PC-3 (cell line): Measurements from ENCODE around the gene BTN1A1. TPM values are rescaled to one million over a fixed set of nuclear protein-coding genes. Genes with fewer than 3 reads are reported as not detected.

Source experiments
- ATAC-seq: fragments of 200-7000 bp; cut with Tn5 transposase; 2 replicates; pipeline ENCODE4 v1.9.1; 2020; ENCODE audit warnings: mild to moderate bottlenecking, moderate library complexity
- BruUV-seq: library from RNA; stranded (reverse); fragments of 400-500 nt; replicated peaks from 2 replicates; lab custom pipeline; 2021; lab: Mats Ljungman, UMichigan
- CTCF ChIA-PET: fragments of 300-600 bp; sonication (Branson Sonifier 250); formaldehyde crosslinking; loops from one replicate; lab custom pipeline; 2022; ENCODE audit warnings: antibody characterized with exemption; lab: Charles Lee
- POLR2A ChIA-PET: fragments of 300-600 bp; sonication (Branson Sonifier 250); formaldehyde crosslinking; loops from one replicate; lab custom pipeline; 2022; ENCODE audit warnings: antibody characterized with exemption; ENCODE audit not compliant: unreplicated experiment; lab: Charles Lee
- DNase-seq: peaks from one replicate; pipeline ENCODE4 v3.0.0-alpha.2; 2015
- H2AFZ ChIP-seq: fragments of 300-600 bp; sonication (generic); 2 replicates; pipeline ENCODE4 v1.6.0; 2016; ENCODE audit warnings: antibody characterized with exemption, low read length
- H3F3A ChIP-seq: fragments of 300-600 bp; sonication (generic); one replicate; pipeline ENCODE4 v1.6.0; 2017; ENCODE audit warnings: antibody characterized with exemption, low read length, control low read depth, mild to moderate bottlenecking; ENCODE audit not compliant: unreplicated experiment
- H3K27ac ChIP-seq: fragments of 300-600 bp; sonication (generic); 2 replicates; pipeline ENCODE4 v1.5.1; 2016; ENCODE audit warnings: mild to moderate bottlenecking, low read length
- H3K27me3 ChIP-seq: fragments of 300-600 bp; sonication (generic); 2 replicates; pipeline ENCODE4 v1.6.1; 2016; ENCODE audit warnings: low read length, mixed read lengths
- H3K36me3 ChIP-seq: fragments of 300-600 bp; sonication (generic); 2 replicates; pipeline ENCODE4 v1.6.1; 2016; ENCODE audit warnings: low read depth, mixed run types, low read length, mixed read lengths
- H3K4me1 ChIP-seq: fragments of 300-600 bp; sonication (generic); 2 replicates; pipeline ENCODE4 v1.5.1; 2016; ENCODE audit warnings: low read length; ENCODE audit not compliant: insufficient read depth
- H3K4me2 ChIP-seq: fragments of 300-600 bp; sonication (generic); 2 replicates; pipeline ENCODE4 v1.6.0; 2016; ENCODE audit warnings: low read length
- H3K4me3 ChIP-seq: fragments of 300-600 bp; sonication (generic); 2 replicates; pipeline ENCODE4 v1.5.1; 2016; ENCODE audit warnings: mild to moderate bottlenecking, low read length, mixed read lengths
- H3K79me2 ChIP-seq: fragments of 300-600 bp; sonication (generic); 2 replicates; pipeline ENCODE4 v1.6.1; 2017; ENCODE audit warnings: low read length, mixed read lengths
- H3K9ac ChIP-seq: fragments of 300-600 bp; sonication (generic); 2 replicates; pipeline ENCODE4 v1.6.0; 2016; ENCODE audit warnings: mild to moderate bottlenecking, low read length
- H3K9me2 ChIP-seq: fragments of 300-600 bp; sonication (generic); replicated peaks from 2 replicates; pipeline ENCODE4 v1.6.1; 2016; ENCODE audit warnings: mixed run types, low read length, mixed read lengths
- H3K9me3 ChIP-seq: fragments of 300-600 bp; sonication (generic); 2 replicates; pipeline ENCODE4 v1.6.1; 2016; ENCODE audit warnings: low read length, mixed read lengths
- H4K20me1 ChIP-seq: fragments of 300-600 bp; sonication (generic); 2 replicates; pipeline ENCODE4 v1.6.1; 2016; ENCODE audit warnings: low read length, mixed read lengths
- EZH2 ChIP-seq: fragments of 300-600 bp; sonication (generic); IDR thresholded peaks from one replicate; pipeline ENCODE4 v1.6.1; 2017; ENCODE audit warnings: antibody characterized with exemption, mild to moderate bottlenecking, low read length; ENCODE audit not compliant: unreplicated experiment
- EZH2phosphoT487 ChIP-seq: fragments of 300-600 bp; sonication (generic); IDR thresholded peaks from 2 replicates; pipeline ENCODE4 v1.6.1; 2018; ENCODE audit warnings: mild to moderate bottlenecking, antibody characterized with exemption, low read length, borderline replicate concordance
- intact Hi-C: fragments of 100-400 bp; cut with micrococcal nuclease; formaldehyde crosslinking; loops from 2 replicates; pipeline ENCODE4 v1.9.0; 2023
- total RNA-seq: library from RNA; depleted of rRNA; stranded (reverse); fragments of >200 nt; gene quantifications from 2 replicates; pipeline ENCODE4 v1.2.3, GENCODE V29; 2014
- TF ChIP-seq, protein P1 (sequence below): fragments of 300-600 bp; sonication (generic); conservative IDR thresholded peaks from 2 replicates; pipeline ENCODE4 v1.5.1; 2017; ENCODE audit warnings: antibody characterized with exemption, low read depth, mild to moderate bottlenecking, low read length

Gene BTN1A1
- total RNA-seq, 1 experiment from 2014 or later = not detected

DNA sequence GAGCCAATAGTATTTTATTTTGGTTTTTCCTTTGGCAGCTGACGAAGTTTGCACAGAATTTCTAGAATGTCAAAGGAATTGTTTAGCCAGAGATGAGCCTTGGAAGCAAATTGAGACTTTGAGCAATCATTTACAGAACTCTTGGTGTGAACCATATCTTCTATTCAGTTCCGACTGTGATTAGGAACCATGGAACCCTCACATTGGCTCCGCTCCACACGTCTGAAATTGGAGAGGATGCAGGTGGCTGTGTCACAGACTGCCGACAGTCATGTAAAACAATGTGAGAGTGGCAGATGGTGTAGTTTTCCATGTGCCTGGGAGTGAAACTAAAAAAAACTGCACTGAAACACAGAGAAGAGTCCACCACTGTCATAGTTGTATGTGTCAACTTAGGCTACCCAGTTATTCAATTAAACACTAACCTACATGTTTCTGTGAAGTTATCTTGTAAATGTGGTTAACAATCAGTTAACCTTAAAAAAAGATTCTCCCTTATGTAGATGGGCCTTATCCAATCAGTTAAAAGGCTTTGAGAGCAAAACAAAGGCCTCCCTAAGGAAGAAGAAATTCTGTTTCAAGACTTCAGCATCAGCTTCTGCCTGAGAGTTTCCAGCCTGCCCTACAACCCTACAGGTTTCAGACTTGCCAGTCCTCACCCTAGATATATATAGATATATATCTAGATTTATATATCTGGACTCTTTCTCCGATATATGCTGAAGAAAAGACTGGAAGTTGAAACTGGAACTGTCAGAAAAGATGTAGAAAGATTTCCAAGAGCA lies 34.8 kb downstream of the BTN1A1 start:
- Histone ChIP-seq H3K27me3 (no peaks in the 10 kb centered on the region), H3K4me2 (peak overlapping the region; percentile 86), H3F3A (peaks cover 4% of the 10 kb centered on the region), H3K36me3 (no peaks in the 10 kb centered on the region), H3K27ac (no peak overlapping the region), H3K9ac (no peak overlapping the region), H3K4me1 (peaks cover 18% of the 10 kb centered on the region), H4K20me1 (no peaks in the 10 kb centered on the region), H3K9me3 (no peaks in the 10 kb centered on the region), H3K79me2 (peaks cover 15% of the 10 kb centered on the region), H3K4me3 (peak overlapping the region; percentile 84; the same call in 1 of the 2 replicates), H2AFZ (peak overlapping the region; percentile 82), H3K9me2 (no peaks in the 10 kb centered on the region)
- no peak for DNase-seq
- TF ChIP-seq EZH2phosphoT487 (no peak), EZH2 (no peak)
- TF ChIP-seq, protein P1, sequence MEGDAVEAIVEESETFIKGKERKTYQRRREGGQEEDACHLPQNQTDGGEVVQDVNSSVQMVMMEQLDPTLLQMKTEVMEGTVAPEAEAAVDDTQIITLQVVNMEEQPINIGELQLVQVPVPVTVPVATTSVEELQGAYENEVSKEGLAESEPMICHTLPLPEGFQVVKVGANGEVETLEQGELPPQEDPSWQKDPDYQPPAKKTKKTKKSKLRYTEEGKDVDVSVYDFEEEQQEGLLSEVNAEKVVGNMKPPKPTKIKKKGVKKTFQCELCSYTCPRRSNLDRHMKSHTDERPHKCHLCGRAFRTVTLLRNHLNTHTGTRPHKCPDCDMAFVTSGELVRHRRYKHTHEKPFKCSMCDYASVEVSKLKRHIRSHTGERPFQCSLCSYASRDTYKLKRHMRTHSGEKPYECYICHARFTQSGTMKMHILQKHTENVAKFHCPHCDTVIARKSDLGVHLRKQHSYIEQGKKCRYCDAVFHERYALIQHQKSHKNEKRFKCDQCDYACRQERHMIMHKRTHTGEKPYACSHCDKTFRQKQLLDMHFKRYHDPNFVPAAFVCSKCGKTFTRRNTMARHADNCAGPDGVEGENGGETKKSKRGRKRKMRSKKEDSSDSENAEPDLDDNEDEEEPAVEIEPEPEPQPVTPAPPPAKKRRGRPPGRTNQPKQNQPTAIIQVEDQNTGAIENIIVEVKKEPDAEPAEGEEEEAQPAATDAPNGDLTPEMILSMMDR = no peak
- POLR2A ChIA-PET = no interaction called here
- no TSS peak for BruUV-seq
- no peak for ATAC-seq
- CTCF ChIA-PET = no interaction called here
- intact Hi-C loops = loop anchor here (5.0 kb wide), 1 partner anchor 318 kb away; a partner anchor contains a TSS

DNA sequence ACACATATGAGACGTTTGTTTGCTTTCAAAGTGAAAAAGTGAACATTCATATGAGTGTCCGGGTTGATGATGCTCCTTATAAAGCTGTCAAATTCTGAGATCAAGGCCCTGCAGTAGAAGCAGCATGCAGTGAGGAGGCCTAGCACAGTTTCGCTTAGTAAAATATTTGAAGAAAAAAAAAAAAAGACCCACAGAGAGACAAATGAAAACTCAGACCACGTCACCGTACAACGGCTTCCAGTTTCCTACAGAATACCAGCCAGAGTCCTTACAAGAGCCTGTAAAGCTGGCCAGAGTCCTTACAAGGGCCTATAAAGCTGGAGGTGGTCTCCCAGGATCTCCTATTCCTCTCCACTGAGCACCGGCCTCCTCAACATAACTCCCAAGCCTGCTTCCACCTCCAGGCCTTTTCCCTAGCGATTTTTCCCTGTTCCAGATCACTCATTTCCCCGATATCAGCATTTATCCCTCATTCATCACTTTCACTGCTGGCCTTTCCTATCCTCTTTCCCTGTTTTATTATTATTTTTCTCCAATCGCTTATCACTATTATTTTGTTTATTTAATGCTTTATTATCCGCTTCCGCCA lies 36.6 kb downstream of the BTN1A1 start:
- Histone ChIP-seq H3K4me2 (peak overlapping the region; percentile 95), H3K36me3 (no peaks in the 10 kb centered on the region), H3K4me3 (peak overlapping the region; percentile 98), H3K79me2 (peaks cover 31% of the 10 kb centered on the region), H2AFZ (peak overlapping the region; percentile 93), H3K4me1 (peaks cover 18% of the 10 kb centered on the region), H3K27ac (peak overlapping the region; percentile 86), H3K27me3 (no peaks in the 10 kb centered on the region), H3K9me3 (no peaks in the 10 kb centered on the region), H3F3A (peaks cover 4% of the 10 kb centered on the region), H3K9ac (peak overlapping the region; percentile 91), H4K20me1 (no peaks in the 10 kb centered on the region), H3K9me2 (no peaks in the 10 kb centered on the region)
- ChIA-PET CTCF (interaction anchor here (0.9 kb wide), 1 partner anchor 195 kb away, joined by 4 read pairs; no protein-coding TSS in a partner anchor), POLR2A (interaction anchor here (0.6 kb wide), 2 partner anchors 196 to 224 kb away, joined by 3 to 5 read pairs; no protein-coding TSS in a partner anchor)
- intact Hi-C loops = loop anchor here (1.0 to 5.0 kb wide), 4 partner anchors 16 to 319 kb away; a partner anchor contains a TSS
- DNase-seq (peak; percentile 19), ATAC-seq (no peak)
- BruUV-seq = no TSS peak
- no peak for TF ChIP-seq EZH2
- TF ChIP-seq, protein P1 = no peak
- no peak for TF ChIP-seq EZH2phosphoT487
